ENCODE measurements around the gene LILRB2. TPM values are rescaled to one million over a fixed set of nuclear protein-coding genes. Genes with fewer than 3 reads are reported as not detected.

Gene LILRB2
- total RNA-seq, 1 donor, result not detected

DNA sequence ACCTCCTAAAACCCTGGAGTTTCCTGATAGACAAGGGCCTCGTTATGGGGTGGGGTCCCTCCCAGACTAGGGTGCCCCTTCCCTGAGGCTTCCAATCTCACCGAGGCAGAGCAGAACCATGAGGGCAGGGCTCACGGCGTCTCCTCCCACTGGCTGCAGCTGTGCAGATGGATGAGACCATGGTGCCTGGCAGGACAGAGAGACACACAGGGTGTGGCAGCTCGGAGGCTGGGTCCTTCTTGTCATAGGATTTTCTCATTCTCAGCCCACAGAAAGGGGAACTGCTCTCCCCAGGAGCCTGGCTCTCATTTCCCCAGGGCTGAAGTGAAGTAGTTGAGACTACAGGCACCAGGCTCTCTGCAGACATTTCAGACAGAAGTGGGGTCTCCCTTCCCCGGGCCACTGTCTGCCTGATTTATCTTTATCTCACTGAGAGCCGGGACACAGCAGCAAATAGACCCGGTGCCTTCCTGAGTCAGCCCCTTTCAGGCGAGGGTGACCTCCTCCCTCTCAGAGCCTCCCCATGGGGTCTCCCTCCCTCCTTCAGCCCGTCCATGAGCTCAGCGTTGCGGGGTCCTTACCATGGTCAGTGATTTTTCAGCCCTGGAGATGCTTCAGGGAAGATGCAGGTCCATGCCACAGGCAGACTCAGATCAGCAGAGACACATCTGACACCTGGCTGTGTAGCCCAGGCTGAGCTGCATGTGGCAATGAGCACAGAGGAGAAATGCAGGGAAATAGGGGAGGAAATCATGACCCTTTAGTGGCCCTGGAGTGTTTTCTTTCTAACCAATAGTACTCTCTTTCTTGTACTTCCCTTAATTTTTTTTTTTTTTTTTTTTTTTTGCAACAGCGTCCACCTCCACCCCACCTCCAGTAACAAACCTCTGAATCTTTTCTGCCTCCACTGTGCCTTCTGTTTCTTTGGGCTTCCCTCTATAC lies 31.8 kb upstream of the LILRB2 start, which contains the start of gene LILRA5:
Gene LILRA5, minus strand, starts transcription at position 731 of the 942 bp plus-strand sequence. Its CDS starts 147 bp downstream, at position 584.
- no peak within 1 kb of the TSS for H3K4me3 ChIP-seq (ENCODE audit: low read depth, low read length)
- no peak for DNase-seq (ENCODE audit: low read depth)
- TF ChIP-seq, protein P1, sequence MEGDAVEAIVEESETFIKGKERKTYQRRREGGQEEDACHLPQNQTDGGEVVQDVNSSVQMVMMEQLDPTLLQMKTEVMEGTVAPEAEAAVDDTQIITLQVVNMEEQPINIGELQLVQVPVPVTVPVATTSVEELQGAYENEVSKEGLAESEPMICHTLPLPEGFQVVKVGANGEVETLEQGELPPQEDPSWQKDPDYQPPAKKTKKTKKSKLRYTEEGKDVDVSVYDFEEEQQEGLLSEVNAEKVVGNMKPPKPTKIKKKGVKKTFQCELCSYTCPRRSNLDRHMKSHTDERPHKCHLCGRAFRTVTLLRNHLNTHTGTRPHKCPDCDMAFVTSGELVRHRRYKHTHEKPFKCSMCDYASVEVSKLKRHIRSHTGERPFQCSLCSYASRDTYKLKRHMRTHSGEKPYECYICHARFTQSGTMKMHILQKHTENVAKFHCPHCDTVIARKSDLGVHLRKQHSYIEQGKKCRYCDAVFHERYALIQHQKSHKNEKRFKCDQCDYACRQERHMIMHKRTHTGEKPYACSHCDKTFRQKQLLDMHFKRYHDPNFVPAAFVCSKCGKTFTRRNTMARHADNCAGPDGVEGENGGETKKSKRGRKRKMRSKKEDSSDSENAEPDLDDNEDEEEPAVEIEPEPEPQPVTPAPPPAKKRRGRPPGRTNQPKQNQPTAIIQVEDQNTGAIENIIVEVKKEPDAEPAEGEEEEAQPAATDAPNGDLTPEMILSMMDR (IDR thresholded peaks at IDR 0.05; ENCODE audit: insufficient read depth, low read length), result no peak

DNA sequence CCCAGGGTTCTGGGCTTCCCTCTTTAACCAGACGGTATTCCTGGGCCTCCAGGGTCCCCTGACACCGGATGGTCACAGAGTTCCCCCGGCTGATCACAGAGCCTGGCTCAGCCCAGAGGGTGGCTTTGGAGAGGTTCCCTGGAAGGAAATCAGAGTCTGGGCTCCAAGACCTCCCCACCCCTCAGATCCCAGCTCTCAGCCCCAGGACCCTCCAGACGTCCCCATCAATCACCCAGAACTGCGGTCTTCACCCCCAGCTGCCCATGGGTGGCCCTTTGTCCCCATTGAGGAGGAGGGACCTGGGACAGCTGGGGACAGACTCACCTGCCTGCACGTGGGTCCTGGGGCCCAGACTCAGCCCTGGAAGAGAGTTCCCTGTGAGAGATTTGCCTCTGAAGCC lies 31.1 kb upstream of the LILRB2 start:
- TF ChIP-seq, protein P1 (IDR thresholded peaks at IDR 0.05; ENCODE audit: insufficient read depth, low read length), result no peak
- no peak overlapping the region for H3K4me3 ChIP-seq (ENCODE audit: low read depth, low read length)
- DNase-seq (ENCODE audit: low read depth), result no peak

DNA sequence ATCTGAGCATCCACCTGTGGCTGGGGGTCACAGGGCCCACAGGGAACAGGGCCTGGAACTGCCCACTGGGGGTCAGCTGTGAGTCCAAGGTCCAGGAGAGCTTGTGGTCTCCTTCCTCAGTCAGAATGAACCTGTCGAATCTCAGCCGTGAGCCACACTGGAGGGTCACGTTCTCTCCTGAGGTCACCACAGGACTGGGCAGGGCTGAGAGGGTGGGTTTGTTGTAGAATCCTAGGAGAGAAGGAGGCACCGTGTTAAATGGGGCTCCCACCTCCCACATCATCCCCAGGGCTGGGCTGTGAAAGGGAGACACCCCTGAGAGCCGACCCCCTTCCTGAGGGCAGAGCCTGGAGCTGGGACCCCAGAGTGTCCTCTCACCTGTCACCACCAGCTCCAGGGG lies 30.6 kb upstream of the LILRB2 start:
- TF ChIP-seq, protein P1 (IDR thresholded peaks at IDR 0.05; ENCODE audit: insufficient read depth, low read length), result no peak
- no peak overlapping the region for H3K4me3 ChIP-seq (ENCODE audit: low read depth, low read length)
- DNase-seq (ENCODE audit: low read depth), result no peak

DNA sequence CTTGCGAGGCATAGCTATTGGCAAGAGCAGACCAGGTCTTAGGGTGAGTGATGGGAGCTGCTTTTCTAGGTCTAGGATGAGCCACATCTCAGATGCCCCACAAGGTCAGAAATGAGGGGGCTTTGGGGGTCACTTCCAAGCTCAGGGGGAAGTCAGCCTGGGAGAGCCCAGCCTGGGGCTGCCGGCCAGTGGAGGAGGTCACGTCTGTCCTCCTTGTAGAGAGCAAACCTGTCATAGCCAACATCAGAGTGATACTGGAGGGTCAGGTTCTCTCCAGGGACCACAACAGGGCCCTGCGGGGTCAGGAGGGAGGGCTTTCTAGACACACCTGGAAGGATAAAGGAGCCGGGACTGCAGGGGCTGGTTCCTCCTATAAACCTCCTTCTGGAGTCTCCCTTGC lies 29.6 kb upstream of the LILRB2 start:
- no peak overlapping the region for H3K4me3 ChIP-seq (ENCODE audit: low read depth, low read length)
- TF ChIP-seq, protein P1 (IDR thresholded peaks at IDR 0.05; ENCODE audit: insufficient read depth, low read length), result no peak
- DNase-seq (ENCODE audit: low read depth), result no peak

DNA sequence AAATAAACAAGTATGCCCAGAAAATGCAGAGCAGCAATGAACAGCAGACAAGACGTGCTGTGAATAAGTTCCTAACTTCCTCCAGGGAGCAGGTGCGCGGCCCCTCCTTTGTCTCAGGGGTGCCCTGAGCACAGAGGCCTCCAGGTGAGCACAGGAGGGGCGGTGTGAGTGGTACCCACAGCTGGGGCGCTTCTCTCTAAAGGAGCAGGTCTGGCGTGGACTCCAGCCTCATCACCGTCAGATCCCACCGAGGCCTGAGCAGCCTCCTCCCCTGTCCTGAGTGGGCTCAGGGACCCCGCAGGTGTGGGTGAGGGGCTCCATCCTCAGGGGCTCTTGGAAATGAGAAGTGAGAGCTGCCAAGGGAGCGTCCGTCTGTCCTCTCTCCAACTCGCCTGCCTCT lies 28.9 kb upstream of the LILRB2 start:
- TF ChIP-seq, protein P1 (IDR thresholded peaks at IDR 0.05; ENCODE audit: insufficient read depth, low read length), result no peak
- no peak for DNase-seq (ENCODE audit: low read depth)
- H3K4me3 ChIP-seq (ENCODE audit: low read depth, low read length), result no peak overlapping the region

DNA sequence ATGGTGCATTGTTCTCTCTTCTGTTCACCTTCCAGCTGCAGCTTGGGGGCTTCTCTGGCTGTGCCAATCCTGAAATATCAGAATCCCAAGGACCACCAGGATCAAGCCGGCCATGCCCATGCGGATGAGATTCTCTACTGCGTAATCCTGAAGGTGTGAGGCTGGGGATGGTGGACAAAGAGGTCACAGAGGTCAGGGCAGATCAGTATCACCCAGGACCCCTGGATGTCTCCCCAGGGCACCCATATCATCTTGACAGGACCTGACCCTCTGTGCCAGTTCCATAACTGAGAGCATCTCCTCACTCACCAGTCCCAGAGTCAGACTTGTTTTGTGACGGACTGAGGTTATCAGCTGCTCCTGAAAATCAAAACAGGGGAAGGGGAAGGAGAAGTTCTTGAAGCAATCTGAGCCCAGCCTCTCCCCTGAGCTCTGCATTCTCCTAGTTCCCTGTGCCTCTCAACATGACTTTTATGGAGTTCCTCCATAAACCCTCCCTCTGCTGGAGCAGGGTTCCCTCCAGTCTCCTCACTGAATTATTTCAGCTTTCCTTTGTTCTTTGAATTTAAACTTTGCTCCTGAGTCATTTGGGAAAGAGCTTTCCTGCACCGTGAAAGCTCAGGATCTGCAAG lies 26.6 kb upstream of the LILRB2 start:
- DNase-seq (ENCODE audit: low read depth), result no peak
- TF ChIP-seq, protein P1 (IDR thresholded peaks at IDR 0.05; ENCODE audit: insufficient read depth, low read length), result no peak
- H3K4me3 ChIP-seq (ENCODE audit: low read depth, low read length), result no peak overlapping the region
